Measurements from ENCODE around the gene RIPOR1. TPM values are rescaled to one million over a fixed set of nuclear protein-coding genes. Genes with fewer than 3 reads are reported as not detected.

Gene RIPOR1
- polyA plus RNA-seq, 1 donor (not counting 4 experiments of a cell fraction or from before 2014, with no cell fraction given): 5.3 TPM

- H3K9me1 ChIP-seq (ENCODE audit: control insufficient read depth, extremely low read depth, insufficient read depth, low read length): no peaks in the 10 kb centered on the region
- H3K36me3 ChIP-seq (ENCODE audit: control insufficient read depth in 2 of 2, extremely low read depth in 1 of 2, insufficient read depth in 2 of 2, low read length in 2 of 2): peaks cover 15 to 29% of the 10 kb centered on the region in 2 experiments
- H3K4me1 ChIP-seq (ENCODE audit: control insufficient read depth, extremely low read depth, insufficient read depth, low read length): peaks cover 11% of the 10 kb centered on the region
- peaks cover 4% of the 10 kb centered on the region for H4K20me1 ChIP-seq (ENCODE audit: control insufficient read depth, extremely low read depth, insufficient read depth, low read length)
- no peaks in the 10 kb centered on the region for H3K79me2 ChIP-seq (ENCODE audit: control insufficient read depth, insufficient read depth, low read length)
- H3K4me2 ChIP-seq (ENCODE audit: control insufficient read depth, extremely low read depth, insufficient read depth, low read depth, low read length): no peak overlapping the region
- no peaks in the 10 kb centered on the region for H3K9me3 ChIP-seq (ENCODE audit: control insufficient read depth, low read depth, low read length)
- H3K27ac ChIP-seq (ENCODE audit: control insufficient read depth, insufficient read depth, low read length): no peak overlapping the region
- no peak overlapping the region for H2AFZ ChIP-seq (ENCODE audit: control insufficient read depth, low read length)
- DNase-seq (ENCODE audit: low read depth, low spot score) (no peak), FAIRE-seq (peak; percentile 77)
- H3K9ac ChIP-seq (ENCODE audit: control insufficient read depth, extremely low read depth, insufficient read depth, low read length): no peak overlapping the region
- dilution Hi-C loops (cut with MboI; ENCODE audit: extremely low pct_ligation_motif_present, low sequenced_read_pairs): no loop called here
- TF ChIP-seq EZH2 (IDR thresholded peaks at IDR 0.05; ENCODE audit: low read length): no peak
- TF ChIP-seq, protein P1, sequence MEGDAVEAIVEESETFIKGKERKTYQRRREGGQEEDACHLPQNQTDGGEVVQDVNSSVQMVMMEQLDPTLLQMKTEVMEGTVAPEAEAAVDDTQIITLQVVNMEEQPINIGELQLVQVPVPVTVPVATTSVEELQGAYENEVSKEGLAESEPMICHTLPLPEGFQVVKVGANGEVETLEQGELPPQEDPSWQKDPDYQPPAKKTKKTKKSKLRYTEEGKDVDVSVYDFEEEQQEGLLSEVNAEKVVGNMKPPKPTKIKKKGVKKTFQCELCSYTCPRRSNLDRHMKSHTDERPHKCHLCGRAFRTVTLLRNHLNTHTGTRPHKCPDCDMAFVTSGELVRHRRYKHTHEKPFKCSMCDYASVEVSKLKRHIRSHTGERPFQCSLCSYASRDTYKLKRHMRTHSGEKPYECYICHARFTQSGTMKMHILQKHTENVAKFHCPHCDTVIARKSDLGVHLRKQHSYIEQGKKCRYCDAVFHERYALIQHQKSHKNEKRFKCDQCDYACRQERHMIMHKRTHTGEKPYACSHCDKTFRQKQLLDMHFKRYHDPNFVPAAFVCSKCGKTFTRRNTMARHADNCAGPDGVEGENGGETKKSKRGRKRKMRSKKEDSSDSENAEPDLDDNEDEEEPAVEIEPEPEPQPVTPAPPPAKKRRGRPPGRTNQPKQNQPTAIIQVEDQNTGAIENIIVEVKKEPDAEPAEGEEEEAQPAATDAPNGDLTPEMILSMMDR (optimal IDR thresholded peaks at IDR 0.05 in 1 of 3, IDR thresholded peaks at IDR 0.05 in 1 of 3, conservative IDR thresholded peaks at IDR 0.05 in 1 of 3; ENCODE audit: extremely low read depth in 1 of 3, insufficient read depth in 2 of 3, low read length in 3 of 3): peak; percentile 92 to 98 (median 96)
- no peak overlapping the region for H3K4me3 ChIP-seq (ENCODE audit: control insufficient read depth in 2 of 3, extremely low read depth in 1 of 3, insufficient read depth in 2 of 3, low read depth in 1 of 3, low read length in 3 of 3)
- H3K27me3 ChIP-seq (ENCODE audit: control insufficient read depth, extremely low read depth, insufficient read depth, low read length): no peaks in the 10 kb centered on the region
Measured at GRCh38 chr16:67546761-67547422, 18.3 kb downstream of the RIPOR1 start.

- no peaks in the 10 kb centered on the region for H3K79me2 ChIP-seq (ENCODE audit: control insufficient read depth, insufficient read depth, low read length)
- DNase-seq (ENCODE audit: low read depth, low spot score) (no peak), FAIRE-seq (no peak)
- TF ChIP-seq, protein P1 (optimal IDR thresholded peaks at IDR 0.05 in 1 of 3, IDR thresholded peaks at IDR 0.05 in 1 of 3, conservative IDR thresholded peaks at IDR 0.05 in 1 of 3; ENCODE audit: extremely low read depth in 1 of 3, insufficient read depth in 2 of 3, low read length in 3 of 3): no peak
- TF ChIP-seq EZH2 (IDR thresholded peaks at IDR 0.05; ENCODE audit: low read length): no peak
- no peaks in the 10 kb centered on the region for H3K27me3 ChIP-seq (ENCODE audit: control insufficient read depth, extremely low read depth, insufficient read depth, low read length)
- H3K27ac ChIP-seq (ENCODE audit: control insufficient read depth, insufficient read depth, low read length): no peak overlapping the region
- H3K4me2 ChIP-seq (ENCODE audit: control insufficient read depth, extremely low read depth, insufficient read depth, low read depth, low read length): no peak overlapping the region
- H3K9ac ChIP-seq (ENCODE audit: control insufficient read depth, extremely low read depth, insufficient read depth, low read length): peak overlapping the region; percentile 6
- no peak overlapping the region for H2AFZ ChIP-seq (ENCODE audit: control insufficient read depth, low read length)
- peaks cover 4% of the 10 kb centered on the region for H4K20me1 ChIP-seq (ENCODE audit: control insufficient read depth, extremely low read depth, insufficient read depth, low read length)
- H3K9me3 ChIP-seq (ENCODE audit: control insufficient read depth, low read depth, low read length): no peaks in the 10 kb centered on the region
- dilution Hi-C loops (cut with MboI; ENCODE audit: extremely low pct_ligation_motif_present, low sequenced_read_pairs): no loop called here
- H3K4me3 ChIP-seq (ENCODE audit: control insufficient read depth in 2 of 3, extremely low read depth in 1 of 3, insufficient read depth in 2 of 3, low read depth in 1 of 3, low read length in 3 of 3): no peak overlapping the region
- peaks cover 11 to 25% of the 10 kb centered on the region in 2 experiments for H3K36me3 ChIP-seq (ENCODE audit: control insufficient read depth in 2 of 2, extremely low read depth in 1 of 2, insufficient read depth in 2 of 2, low read length in 2 of 2)
- H3K4me1 ChIP-seq (ENCODE audit: control insufficient read depth, extremely low read depth, insufficient read depth, low read length): peaks cover 11% of the 10 kb centered on the region
- no peaks in the 10 kb centered on the region for H3K9me1 ChIP-seq (ENCODE audit: control insufficient read depth, extremely low read depth, insufficient read depth, low read length)
Measured at GRCh38 chr16:67547423-67548264, 19.0 kb downstream of the RIPOR1 start.
